Activated T-cell treated with anti-CD3 and anti-CD28 coated beads for 4 hours (primary cell): ENCODE results near the gene TMEM140.
"Not testable (repeated sequence)": the region's sequence is repeated elsewhere in the genome, so short reads cannot be mapped to it uniquely, and the experiment has no call there.

Experiments used
- DNase-seq: peaks from one replicate; pipeline ENCODE4 v3.0.0-alpha.2; 2020

Gene TMEM140

GRCh38 chr7:135147899-135148721 is at the start of gene TMEM140:
Gene TMEM140, plus strand, starts transcription at chr7:135148072. Its CDS starts 16,370 bp downstream, at chr7:135164442.
- peak; percentile 51 for DNase-seq

- no peak for DNase-seq
These were observed 49.5 kb upstream of the TMEM140 start for GRCh38 chr7:135098391-135098790.

DNA sequence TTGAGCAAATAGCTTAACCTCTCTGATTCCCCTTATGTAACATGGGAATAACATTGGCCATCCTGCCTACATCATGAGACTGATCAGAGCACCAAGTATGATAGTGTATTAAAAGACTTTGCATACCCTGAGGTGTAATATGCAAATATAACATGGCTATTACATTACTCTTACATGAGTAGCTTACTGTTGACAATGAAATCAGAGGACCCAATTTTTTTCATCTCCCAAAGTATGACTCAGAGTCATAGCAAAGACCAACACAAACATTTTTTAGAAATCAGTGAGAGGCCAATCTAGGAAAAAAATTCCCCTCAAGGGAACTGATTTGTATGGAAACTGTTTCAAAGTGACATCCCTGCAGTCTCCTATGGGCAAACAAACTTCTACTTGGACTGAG is 47.0 kb upstream of the TMEM140 start:
- no peak for DNase-seq

- DNase-seq: no peak
These were observed 45.5 kb upstream of the TMEM140 start for GRCh38 chr7:135102372-135102771.

GRCh38 chr7:135109562-135109961 is 38.3 kb upstream of the TMEM140 start:
- no peak for DNase-seq

DNA sequence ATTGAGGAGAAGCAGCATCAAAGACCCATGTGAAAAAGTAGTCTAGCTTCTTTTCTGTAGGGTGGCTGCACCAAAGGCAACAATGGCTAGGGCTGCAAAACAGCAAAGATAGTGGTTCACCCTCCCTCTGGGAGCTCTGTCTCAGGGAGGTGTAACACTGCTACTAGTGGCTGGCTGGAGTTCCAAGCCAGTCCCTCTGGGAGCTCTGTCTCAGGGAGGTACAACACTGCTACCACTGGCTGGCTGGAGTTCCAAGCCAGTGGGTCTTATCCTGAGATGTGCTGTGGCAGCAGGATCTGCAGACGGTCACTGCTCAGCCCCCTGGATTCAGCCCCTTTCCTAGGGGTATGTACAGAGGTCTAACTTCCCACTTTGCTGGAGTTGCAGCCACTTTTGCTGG is 37.9 kb upstream of the TMEM140 start:
- DNase-seq: no peak

DNA sequence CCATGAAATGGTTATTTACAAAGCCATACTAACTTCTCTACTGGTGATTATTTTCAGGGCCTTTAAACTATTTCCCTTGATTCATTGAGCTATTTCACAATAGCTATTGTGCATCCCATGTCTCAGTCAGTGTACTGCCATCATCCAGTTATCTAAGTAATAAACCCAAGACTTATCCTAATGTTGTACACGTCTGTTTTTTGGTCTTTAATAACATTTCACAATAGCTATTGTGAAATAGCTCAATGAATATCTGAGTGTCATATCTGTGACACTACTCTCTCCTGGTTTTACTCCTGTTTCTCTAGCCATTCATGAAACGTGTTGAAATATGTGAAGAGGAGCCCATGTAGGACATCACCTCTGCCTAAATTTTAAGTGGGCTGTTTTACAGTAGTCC is 36.5 kb upstream of the TMEM140 start:
- DNase-seq: no peak

- DNase-seq: no peak
These were observed 33.2 kb upstream of the TMEM140 start for GRCh38 chr7:135114622-135115021.

DNA sequence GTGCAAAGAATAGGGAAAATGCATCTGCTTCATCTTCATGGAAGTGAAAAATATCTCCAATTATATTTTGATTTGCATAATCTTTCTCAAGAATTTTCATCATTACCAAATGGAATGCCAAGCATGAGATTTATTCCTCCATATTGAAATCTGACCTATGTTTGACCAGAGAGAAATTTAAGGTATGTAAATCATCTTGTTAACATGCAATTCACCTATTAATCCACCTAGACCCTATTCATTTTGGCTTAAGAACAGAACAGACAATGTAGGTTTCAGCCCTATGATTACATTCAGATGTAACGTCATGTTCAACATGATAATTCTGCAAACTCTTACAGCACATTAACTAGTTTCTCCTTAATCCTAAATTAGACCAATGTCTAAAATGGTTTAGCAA is 30.8 kb upstream of the TMEM140 start:
- DNase-seq: no peak

DNA sequence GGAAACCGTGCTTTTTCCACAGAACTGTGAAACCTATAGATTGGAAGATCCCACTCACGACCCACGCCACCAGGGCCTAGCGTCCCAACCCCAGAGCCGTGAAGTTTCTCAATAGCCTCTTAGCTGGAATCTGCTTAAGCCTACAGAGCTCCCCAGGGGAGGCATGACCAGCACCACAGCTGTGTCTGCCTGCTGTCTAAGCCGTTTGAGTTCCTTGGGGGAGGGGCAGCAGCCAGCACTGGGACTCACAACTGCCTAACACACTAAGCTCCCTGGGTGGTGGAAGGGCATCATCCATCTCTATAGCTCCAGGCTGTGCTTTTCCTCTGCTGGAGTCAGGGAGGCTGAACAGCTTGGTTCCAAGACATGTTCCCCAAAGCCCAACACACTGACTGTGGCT is 26.0 kb upstream of the TMEM140 start:
- DNase-seq: no peak

GRCh38 chr7:135124631-135125030 is 23.2 kb upstream of the TMEM140 start:
- DNase-seq: not testable (repeated sequence)

DNA sequence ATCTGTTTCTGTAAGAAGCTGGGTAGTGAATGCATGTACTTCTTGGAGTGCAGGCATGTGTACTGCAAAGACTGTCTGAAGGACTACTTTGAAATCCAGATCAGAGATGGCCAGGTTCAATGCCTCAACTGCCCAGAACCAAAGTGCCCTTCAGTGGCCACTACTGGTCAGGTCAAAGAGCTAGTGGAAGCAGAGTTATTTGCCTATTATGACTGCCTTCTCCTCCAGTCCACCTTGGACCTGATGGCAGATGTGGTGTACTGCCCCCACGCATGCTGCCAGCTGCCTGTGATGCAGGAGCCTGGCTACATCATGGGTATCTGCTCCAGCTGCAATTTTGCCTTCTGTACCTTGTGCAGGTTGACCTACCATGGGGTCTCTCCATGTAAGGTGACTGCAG is 18.9 kb upstream of the TMEM140 start:
- no peak for DNase-seq

- no peak for DNase-seq
These were observed 18.3 kb upstream of the TMEM140 start for GRCh38 chr7:135129579-135129978.

DNA sequence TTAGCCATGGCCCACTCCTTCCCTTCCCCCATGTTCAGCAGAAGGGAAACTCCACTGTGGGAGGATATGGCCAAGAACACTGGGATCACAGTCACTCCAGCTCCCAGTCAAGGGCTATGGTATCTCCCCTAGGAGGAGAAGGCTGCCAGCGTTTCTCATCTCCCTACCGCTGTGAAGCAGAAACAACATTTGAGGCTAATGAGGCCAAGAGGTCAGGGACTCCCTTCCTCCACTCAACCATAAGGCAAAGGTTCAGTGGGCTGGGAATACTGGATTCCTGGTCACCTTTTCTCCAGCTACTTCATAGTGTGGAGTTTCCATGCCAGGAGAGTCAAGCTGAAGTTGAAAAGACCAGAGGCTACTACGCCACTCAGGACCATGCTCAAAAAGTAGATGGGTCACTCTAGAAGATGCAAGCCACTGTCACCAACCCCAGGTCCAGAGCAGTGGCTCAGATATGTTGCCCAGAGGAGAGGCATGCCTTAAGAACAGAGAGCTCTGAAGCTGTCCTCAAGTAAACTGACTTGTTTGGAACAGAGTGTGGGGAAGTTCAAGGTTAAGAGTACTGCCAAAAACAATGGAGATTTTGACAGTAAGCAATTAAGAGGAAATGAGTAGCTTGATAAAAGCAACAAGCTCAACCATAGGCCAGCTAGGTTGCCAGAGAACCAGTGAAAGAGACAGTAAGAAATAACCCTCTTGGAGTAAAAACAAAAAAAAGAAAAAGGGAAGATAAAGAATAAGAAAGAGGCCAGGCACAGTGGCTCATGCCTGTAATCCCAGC is 3.8 kb upstream of the TMEM140 start:
- no peak for DNase-seq

DNA sequence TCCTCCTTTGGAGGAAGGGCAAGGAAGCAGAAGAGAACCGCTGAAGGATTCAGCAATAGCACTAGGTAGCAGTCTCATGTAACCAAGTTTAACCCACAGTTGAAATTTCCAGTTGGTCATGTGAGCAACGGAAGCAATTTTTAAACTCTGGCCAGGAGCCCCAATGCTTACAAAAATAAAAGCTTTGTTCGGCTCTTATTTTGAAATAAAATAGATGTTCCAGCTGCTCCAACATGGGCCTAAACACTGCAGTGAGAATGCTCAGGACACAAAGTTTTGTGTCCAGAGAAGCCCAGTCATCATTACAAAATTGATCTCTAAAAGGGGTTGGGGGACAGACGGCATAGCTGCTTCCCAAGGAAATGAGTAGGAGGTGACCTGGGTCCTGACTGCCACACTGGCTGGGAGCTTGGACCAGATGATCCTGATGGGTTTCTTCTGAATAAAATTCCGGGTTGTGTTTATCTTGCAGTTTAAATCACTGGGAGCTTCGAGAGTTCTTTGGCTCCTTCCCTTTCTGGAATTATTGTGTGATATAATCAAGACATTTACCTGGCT is 452 bp upstream of the TMEM140 start:
- no peak for DNase-seq

DNA sequence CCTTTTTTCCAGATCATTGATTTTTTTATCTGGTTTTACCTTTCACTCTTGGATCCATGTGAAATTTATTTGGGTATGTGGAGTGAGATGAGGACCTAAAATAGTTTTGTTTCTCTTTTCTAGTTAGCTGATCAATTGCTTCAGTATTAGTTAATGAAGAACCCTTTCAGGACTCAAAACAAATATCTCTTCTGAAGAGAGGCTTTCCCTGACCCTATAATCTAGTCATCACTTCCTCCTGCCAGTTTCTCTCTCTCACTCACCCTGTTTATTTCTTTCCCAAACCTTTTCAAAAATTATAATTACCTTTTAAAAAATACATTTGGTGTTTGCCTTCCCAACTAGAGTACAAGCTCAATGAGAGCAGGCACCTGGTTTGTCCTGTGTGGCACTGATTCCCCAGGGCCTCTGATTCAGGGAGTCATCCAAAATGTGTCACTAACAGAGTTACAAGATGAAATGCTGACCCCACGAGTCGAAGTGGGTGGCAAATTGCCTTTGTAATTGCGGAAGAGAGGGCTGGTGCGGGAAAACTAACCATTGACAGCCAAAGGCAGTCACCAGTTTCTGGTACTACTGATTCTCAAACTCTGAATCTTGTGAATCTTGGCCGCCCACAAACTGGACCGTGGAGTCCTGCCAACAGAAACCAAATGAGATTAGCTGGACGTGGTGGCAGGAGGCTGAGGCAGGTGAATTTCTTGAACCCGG is 2.4 kb downstream of the TMEM140 start:
- DNase-seq: no peak

- no peak for DNase-seq
These were observed 3.3 kb downstream of the TMEM140 start for GRCh38 chr7:135151132-135151531.

DNA sequence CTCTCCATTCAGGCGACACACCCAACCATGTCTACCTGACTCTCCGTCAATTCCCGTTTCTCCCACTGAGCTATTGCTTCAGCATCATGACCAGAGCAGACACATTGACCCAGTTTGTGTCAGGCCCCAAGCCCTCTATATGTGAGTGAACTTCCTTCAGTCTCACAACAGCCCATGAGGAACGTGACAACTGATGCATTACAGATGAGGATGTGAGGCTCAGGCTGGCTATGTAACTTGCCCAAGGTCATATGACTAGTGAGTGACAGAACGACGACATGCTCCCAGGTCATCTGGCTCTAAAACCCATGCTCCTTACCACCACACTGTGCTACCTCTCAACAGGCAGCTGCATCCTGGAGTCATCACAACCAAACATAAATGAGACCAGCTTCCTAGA is 3.7 kb downstream of the TMEM140 start:
- DNase-seq: no peak

DNA sequence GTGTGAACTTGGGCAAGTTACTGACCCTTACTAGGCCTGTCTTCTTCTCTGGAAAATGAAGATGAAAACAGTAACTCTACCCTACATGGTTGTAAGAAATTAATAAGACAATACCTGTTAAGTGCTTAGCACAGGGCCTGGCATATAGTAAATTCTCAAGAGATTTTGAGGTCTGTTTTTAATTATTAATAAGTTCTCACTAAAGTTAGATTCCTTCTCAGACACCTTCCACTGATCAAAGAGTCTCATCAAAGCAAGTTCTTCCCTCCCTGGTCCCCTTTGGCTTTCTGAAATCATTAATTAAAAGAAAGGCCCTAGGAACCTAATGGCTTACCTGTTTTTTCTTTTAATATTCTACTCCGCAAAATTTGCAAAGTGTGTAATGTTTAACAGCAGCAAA is 4.6 kb downstream of the TMEM140 start:
- no peak for DNase-seq

DNA sequence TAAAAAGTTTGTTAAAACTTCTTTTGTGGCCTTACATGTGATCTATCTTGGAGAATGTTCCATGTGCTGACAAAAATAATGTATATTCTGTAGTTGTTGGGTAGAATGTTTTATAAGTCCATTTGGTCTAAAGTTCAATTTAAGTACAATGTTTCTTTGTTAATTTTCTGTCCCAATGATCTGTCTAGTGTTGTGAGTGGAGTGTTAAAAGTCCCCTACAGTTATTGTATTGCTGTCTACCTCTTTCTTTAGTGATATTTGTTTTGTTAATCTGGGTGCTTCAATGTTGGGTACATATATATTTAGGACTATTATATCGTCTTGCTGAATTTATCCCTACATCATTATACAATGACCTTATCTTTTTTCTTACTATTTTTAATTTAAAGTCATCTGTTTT is 6.9 kb downstream of the TMEM140 start:
- DNase-seq: no peak

GRCh38 chr7:135156290-135156689 is 8.4 kb downstream of the TMEM140 start:
- DNase-seq: no peak

- DNase-seq: no peak
These were observed 10.3 kb downstream of the TMEM140 start for GRCh38 chr7:135158141-135158655.

DNA sequence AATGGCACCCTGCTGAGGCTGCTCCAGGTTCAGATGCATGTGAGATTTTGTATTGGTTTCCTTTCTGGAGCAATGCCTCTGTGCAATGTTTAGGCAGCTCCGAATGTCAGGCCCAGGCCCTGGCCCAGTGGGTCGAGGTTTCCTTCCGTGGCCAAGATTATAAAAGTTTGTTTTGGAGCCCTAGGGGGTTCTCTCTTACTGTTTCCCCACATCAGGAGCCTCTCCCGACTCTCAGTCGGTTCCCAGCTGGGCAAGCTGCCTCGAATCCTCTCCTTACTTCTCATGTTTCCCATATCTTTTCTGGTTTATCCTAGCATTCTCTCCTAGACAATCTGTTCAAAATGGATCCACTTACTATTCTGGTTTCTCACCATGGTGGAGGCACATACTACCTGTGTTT is 11.0 kb downstream of the TMEM140 start:
- DNase-seq: no peak
